ENCODE data around the gene NUTM2B.
"Not testable (repeated sequence)": the region's sequence is repeated elsewhere in the genome, so short reads cannot be mapped to it uniquely, and the experiment has no call there.

The NUTM2B gene

GRCh38 chr10:79720000-79720399, 17.0 kb downstream of the NUTM2B start:
- FAIRE-seq; DNase-seq (ENCODE audit: insufficient read length, low spot score): not testable (repeated sequence)

GRCh38 chr10:79726620-79727019, 23.6 kb downstream of the NUTM2B start:
- not testable (repeated sequence) for DNase-seq (ENCODE audit: insufficient read length, low spot score)

GRCh38 chr10:79744844-79745243, 41.8 kb downstream of the NUTM2B start:
- not testable (repeated sequence) for FAIRE-seq

More at GRCh38 chr10:79726620-79727019, 23.6 kb downstream of the NUTM2B start:
- FAIRE-seq = not testable (repeated sequence)

GRCh38 chr10:79748510-79748909, 45.5 kb downstream of the NUTM2B start:
- FAIRE-seq; DNase-seq (ENCODE audit: insufficient read length, low spot score): not testable (repeated sequence)

More at GRCh38 chr10:79744844-79745243, 41.8 kb downstream of the NUTM2B start:
- DNase-seq (ENCODE audit: insufficient read length, low spot score) = not testable (repeated sequence)

- FAIRE-seq; DNase-seq (ENCODE audit: insufficient read length, low spot score): not testable (repeated sequence)
Observed at GRCh38 chr10:79753601-79754000, 50.6 kb downstream of the NUTM2B start.

- not testable (repeated sequence) for DNase-seq (ENCODE audit: insufficient read length, low spot score); FAIRE-seq
Observed at GRCh38 chr10:79758297-79758993, 55.4 kb downstream of the NUTM2B start.
